ENCODE data around the gene LAPTM5.

DNA sequence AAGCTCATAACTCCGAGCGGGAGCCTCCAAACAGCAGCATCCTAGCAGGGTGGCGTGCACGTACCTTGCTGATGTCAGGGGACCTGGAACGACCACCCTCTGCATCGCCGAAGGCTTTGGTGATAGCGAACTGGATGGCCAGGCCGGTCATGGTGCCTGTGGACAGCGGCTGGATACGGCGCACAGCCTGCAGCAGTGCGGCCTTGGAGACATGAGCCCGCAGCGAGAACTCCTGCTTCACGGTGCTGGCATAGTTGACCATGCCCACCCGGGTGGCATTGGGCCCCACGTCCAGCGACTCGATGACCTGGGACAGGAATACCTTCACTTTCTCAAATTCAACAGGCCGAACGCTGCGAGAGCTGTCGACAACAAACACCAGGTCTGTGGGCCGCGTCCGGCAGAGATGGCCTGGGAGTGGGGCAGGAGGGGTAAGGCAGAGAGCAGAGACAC is 36.2 kb downstream of the LAPTM5 start:
- TF ChIP-seq TEAD4 (IDR thresholded peaks at IDR 0.05; ENCODE audit: low read depth, low read length) (no peak), TAF1 (IDR thresholded peaks at IDR 0.05; ENCODE audit: low read depth, low read length) (no peak), RAD21 (IDR thresholded peaks at IDR 0.05 in 1 of 2, conservative IDR thresholded peaks at IDR 0.05 in 1 of 2; ENCODE audit: low read depth in 2 of 2, low read length in 2 of 2) (no peak), YY1 (IDR thresholded peaks at IDR 0.05; ENCODE audit: low read depth, low read length) (no peak), SIN3A (conservative IDR thresholded peaks at IDR 0.05 in 1 of 2, IDR thresholded peaks at IDR 0.05 in 1 of 2; ENCODE audit: low read depth in 1 of 2, low read length in 2 of 2) (no peak), KDM1A (IDR thresholded peaks at IDR 0.05; ENCODE audit: borderline replicate concordance, low read length) (no peak), TCF12 (IDR thresholded peaks at IDR 0.05; ENCODE audit: low read depth, low read length) (no peak), POLR2AphosphoS5 (IDR thresholded peaks at IDR 0.05; ENCODE audit: low read depth, low read length) (no peak)
- TF ChIP-seq, protein P1, sequence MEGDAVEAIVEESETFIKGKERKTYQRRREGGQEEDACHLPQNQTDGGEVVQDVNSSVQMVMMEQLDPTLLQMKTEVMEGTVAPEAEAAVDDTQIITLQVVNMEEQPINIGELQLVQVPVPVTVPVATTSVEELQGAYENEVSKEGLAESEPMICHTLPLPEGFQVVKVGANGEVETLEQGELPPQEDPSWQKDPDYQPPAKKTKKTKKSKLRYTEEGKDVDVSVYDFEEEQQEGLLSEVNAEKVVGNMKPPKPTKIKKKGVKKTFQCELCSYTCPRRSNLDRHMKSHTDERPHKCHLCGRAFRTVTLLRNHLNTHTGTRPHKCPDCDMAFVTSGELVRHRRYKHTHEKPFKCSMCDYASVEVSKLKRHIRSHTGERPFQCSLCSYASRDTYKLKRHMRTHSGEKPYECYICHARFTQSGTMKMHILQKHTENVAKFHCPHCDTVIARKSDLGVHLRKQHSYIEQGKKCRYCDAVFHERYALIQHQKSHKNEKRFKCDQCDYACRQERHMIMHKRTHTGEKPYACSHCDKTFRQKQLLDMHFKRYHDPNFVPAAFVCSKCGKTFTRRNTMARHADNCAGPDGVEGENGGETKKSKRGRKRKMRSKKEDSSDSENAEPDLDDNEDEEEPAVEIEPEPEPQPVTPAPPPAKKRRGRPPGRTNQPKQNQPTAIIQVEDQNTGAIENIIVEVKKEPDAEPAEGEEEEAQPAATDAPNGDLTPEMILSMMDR (IDR thresholded peaks at IDR 0.05; ENCODE audit: control extremely low read depth in 1 of 3, insufficient read depth in 1 of 3, low read depth in 1 of 3, low read length in 3 of 3) = no peak
